ENCODE measurements around the gene ZFP42.
"Not testable (repeated sequence)": the region's sequence is repeated elsewhere in the genome, so short reads cannot be mapped to it uniquely, and the experiment has no call there.

ZFP42 gene

DNA sequence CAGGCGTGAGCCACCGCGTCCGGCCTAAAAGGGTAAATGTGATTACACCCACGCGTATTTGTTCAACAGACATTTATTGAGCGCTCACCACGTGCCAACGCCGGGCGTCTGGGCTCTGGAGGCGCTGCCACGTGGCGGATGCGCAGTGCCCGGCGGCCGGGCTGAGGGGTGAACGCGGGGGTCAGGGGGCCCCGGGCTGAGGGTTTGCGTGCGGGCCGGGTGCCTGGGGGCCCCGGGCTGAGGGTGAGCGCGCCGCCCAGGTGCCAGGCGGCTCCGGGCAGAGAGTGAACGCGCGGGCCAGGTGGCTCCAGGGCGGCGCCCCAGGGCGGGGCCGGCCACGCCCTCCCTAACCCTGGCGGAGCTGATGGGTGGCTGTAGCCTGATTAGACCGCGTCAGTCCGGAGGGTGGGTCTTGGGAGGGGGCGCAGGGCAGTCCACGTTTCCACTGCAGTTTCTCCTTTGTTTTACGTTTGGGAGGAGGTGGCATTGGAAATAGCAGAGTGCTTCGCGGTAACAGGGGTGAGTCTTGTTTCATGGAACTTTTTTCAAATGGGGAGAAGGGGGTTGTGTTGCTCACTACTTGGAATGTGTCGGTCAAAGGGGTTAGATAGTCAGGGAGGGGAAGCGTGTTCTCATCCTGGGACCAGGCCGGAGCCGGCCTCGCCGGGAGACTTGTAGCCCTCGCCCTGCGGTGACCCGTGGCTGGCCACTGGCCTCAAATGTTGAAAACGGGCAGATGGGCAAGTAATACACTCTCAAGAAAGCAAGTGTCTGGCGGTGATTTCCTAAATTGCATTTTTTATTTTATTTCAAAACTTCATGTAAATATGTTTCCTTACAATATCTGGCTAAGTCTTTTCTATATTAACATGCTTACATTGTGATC is at the start of gene ZFP42:
Gene ZFP42 (plus strand): TSS at position 450 of the 886 bp plus-strand sequence. CDS start 7,037 bp downstream, outside the sequence.
- no peak for DNase-seq

DNA sequence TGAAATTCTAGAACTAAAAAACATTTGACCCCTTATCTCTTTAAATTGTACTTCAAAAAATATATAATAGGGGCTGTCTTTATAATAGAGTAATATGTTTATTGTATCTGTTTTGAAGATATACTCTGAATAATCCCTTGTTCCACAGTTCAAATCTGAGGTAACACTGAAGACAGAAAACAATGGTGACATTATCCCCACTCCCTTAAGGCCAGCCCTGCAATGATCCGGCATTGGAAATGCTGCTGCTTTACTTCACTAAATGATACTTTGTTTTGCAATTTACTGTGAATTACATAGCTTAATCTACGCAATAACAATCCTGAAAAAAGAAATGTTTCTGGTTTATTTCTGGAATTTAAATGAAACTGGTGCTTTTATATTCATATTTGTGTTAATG is 34.4 kb upstream of the ZFP42 start:
- no peak for DNase-seq

DNA sequence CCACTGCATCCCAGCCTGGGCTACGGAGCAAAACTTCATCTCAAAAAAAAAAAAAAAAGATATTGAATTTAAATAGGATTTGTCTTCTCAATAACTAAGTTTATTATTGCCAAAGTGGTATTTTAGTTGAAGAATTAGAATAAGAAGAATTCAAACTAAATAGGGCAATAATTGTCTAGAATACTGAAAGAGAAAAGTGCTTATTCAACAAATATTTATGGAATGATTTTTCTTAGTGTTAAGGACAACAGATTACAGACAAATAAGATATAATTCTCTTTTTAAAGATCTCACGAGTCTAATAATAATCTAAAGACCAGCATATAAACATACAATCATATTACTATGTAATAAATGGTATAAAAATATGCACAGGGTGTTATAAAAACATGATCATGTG is 33.6 kb upstream of the ZFP42 start:
- no peak for DNase-seq

DNA sequence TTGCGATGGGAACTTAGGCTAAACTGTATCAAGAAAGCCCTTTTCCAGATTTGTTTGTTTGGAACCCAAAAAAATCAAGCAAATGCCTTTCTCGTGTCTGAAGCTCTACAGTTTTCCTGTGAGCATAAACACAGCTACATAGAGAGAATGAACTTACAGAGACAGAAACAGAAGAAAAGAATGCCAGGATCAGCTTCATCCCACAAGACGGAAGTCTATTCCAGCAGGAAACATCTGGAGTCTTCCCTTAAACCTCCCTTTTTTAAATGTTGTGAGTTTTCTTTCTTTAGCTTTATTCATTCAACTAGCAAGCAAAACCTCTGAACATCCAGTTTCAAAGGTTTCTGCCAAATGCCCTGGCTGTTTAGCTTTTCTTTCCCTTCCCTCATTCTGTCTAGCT is 32.6 kb upstream of the ZFP42 start:
- no peak for DNase-seq

DNA sequence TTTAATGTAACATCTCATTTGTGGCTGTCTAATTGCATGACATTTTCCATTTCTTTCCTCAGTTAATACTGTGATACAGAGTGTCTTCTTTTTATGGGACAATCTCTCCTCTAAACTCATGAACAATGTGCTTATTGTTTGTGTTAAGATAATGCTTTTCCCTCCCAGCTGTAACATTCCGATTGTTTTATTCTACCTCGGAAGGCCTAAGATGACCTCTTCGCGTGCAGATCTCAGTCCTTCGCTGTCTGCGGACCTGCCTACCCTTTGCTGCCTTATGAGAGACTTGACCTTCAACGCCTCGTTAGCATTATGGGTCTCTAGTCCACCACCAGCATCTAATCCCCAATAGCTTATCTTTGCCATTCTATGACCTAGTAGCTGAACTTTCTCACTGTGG is 29.8 kb upstream of the ZFP42 start:
- no peak for DNase-seq

DNA sequence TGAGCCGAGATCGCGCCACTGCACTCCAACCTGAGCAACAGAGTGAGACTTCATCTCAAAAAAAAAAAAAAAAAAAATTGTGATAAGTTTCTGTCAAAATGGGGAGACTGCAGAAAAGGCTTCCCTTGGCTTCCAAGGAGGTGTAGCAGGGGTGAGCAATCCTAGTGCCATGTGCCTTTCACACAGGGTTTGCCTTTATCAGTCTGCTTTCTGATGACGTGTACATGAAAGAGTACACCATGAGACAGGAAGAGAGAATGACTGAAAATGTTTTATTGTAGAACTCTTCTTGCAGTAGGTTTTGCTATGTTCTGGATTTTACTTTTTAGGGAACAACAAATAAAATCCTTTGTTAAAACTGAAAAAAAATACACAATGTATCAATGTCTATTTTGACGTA is 23.4 kb upstream of the ZFP42 start:
- DNase-seq = no peak

DNA sequence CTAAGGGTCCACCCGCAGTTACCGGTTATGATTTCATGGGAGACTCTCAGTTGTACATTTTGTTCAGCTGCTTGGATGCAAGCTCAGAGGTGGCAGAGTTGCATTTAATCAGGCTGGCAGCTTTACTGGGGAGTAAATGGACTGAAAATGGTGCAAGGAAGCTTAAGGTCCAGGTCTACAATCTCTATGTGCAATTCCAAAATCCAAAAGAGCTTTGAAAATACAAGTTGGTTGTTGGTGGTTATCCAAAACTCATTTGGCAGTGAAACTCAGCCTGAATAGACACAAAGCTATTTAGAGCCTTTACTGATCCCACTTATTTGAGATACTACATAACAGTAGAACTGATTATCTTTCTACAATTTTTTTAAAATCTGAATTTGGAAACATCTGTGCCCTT is 11.8 kb upstream of the ZFP42 start:
- no peak for DNase-seq

DNA sequence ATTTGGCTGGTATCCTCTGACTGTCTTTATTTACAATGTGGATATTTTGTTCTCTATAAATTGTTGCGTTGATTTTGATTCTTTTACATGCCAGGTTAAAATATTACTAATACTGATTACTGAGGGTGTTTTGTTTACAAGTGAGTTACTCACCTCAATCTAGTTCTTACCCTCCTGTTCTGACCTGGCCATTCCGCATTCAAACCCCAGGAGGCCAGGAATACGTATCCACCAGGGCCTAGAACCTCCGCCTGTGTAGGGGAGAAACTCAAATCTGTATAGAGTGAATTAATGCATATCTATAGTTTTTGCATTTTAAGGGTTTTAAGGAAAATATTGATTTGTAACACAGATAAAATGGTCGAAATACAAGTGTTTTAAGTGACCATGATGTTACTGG is 2.6 kb upstream of the ZFP42 start:
- DNase-seq = no peak

DNA sequence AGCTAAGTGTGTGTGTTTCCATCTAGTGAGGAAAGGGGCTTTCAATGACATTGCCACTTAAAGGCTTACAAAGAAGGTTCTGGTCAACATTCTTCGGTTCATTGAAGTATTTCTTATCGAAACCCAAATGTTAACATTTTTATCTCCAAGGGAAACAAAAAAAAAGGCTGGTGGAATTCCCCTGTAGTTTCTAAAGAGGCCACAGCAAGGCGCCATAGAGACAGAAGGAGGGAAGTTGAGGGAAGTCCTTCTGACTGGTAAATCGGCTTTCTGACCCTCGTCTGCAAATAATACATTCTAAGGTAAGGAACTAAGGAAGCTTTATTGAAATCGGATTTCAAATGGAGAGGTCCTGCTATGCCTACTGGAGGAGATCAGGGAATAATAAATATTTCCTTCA is 1.7 kb upstream of the ZFP42 start:
- no peak for DNase-seq

DNA sequence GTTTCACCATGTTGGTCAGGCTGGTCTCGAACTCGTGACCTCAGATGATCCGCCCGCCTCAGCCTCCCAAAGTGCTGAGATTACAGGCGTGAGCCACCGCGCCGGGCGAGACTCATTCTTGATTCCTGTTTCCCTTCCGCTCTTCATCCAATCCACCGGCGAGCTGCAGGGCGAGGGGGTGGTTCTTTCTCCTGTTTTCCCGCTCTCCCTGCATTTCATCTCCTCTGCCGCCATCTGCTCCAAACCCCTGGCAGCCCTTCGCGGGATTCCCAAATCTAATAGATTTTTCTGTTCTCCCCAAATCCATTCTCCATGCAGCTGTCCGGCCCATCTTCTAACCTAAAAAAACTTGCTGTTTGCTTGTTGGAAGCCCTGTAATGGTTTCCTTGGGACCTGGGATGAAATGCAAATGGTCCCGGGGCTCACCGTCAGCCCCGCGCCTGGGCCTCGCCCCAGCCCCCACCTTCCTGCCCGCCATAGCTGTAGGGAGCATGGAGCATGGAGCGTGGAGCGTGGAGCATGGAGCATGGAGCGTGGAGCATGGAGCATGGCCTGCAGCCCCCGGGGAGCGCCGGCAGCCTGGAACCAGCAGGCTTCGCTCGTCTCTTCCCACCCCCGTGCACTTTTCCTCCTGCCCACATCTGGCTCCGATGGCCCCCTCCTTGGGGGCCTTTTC is 1.1 kb downstream of the ZFP42 start:
- no peak for DNase-seq

DNA sequence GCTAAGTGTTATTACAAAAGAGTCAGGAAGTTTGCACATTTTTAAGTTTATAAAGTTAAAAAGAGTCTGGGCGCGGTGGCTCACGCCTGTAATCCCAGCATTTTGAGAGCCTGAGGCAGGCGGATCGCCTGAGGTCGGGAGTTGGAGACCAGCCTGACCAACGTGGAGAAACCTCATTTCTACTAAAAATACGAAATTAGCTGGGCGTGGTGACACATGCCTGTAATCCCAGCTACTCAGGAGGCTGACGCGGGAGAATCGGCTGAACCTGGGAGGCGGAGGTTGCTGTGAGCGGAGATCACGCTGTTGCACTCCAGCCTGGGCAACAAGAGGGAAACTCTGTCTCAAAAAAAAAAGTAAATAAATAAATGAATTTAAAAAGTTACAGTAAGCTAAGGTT is 2.4 kb downstream of the ZFP42 start:
- DNase-seq = not testable (repeated sequence)

DNA sequence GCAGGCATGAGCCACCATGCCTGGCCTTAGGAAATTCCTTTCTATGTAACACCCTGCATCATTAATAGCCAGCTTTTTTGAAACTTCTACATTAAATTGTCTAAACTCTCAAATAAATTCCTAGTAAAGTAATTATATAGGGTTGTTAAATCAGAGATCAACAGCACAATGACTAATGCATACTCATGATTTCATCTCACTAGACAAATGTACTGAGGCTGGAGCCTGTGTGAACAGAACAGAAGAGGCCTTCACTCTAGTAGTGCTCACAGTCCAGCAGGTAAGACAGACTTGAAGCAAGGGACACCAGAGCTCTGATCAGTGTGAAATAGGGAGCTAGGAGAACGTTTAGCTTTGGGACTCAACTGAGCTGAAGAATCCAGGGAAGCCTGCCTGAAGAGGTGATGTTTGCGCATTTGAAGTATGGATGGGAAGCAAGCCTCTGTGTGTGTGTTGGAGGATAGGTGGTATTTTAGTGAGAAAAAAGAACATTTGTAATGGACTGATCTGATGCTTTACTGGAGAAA is 3.9 kb downstream of the ZFP42 start:
- DNase-seq = no peak

DNA sequence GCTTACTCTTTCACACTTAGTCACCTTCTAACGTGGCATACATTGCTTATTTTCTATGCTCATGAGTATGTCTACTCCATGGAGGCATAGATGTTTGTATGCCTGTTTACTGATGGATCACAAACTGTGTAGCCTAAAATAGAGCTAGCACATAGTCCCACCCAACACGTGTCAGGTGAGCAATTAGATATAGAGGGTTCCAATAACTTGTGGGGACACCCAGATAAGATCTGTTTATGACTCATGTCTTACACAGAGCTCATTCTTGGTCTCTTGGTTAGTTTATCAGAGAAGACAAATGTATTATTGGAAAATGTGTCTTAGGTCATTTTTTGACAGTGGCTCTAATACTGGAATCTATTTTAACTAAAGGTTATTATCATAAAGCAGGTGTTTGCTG is 6.8 kb downstream of the ZFP42 start:
- no peak for DNase-seq

DNA sequence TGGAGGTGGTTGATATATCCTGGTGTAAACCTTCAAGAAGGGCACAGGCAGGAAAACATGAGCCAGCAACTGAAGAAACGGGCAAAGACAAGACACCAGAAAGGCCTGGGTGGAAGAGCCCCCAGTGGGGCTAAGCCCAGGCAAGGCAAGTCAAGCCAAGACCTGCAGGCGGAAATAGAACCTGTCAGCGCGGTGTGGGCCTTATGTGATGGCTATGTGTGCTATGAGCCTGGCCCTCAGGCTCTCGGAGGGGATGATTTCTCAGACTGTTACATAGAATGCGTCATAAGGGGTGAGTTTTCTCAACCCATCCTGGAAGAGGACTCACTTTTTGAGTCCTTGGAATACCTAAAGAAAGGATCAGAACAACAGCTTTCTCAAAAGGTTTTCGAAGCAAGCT is 7.2 kb downstream of the ZFP42 start:
- DNase-seq = no peak

DNA sequence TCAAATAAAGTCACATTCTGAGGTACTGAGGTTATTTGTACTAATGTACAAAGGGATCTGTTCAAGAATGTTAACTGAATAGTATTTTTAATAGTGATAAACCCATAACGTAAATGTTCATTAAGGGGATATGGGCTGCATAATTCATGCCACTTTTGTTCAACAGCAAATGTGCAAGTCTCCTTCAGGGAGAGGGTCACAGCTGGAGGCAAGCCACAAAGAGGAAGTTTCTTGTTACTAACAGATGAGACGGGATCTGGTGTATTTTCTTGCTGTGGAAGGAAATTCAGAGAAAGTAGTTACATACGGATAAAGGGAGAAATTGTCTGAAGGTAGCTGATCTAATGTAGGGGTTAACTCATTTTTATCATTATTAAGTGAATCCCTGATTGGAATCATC is 10.0 kb downstream of the ZFP42 start:
- no peak for DNase-seq

DNA sequence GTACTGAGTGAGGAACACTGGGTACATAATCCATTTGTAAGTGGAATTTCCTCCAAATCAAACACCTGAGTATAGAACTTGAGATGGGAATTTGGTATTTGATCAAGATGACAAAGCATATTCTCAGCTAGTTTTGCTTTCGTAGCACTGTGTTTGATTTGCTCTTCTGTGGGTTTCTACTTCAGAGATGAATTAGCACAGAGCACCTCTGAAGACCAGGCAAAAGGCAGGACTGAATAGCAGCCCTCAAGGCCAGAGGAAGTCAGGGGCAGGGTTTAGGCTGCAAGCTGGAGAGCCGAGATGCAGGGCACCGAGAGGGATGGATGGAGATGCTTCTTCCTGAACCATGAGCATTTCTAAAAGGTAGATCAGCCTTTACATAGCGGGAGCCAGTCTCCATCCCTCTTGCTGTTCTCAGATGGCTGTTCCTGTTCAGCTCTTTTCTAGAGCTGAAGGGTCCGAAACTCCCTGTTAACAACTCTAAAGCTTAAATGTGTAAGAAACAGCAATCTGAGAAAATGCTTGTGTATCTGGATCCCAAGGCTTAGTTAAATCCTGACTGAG is 10.8 kb downstream of the ZFP42 start:
- DNase-seq = no peak

DNA sequence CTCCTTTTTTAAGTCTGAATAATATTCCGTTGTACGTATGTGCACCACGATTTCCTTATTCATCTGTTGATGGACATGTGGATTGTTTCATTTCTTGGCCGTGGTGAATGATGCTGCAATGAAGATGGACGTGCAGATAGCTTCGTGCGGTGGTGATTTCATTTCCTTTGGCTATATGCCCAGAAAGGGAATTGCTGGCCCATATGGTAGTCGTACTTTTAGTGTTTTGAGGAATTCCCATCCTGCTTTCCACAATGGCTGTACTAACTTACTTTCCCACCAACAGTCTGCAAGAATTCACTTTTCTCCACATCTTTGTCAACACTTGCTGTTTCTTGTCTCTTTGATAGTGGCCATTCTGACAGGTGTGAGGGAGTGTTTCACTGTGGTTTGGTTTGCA is 12.8 kb downstream of the ZFP42 start:
- DNase-seq = no peak

DNA sequence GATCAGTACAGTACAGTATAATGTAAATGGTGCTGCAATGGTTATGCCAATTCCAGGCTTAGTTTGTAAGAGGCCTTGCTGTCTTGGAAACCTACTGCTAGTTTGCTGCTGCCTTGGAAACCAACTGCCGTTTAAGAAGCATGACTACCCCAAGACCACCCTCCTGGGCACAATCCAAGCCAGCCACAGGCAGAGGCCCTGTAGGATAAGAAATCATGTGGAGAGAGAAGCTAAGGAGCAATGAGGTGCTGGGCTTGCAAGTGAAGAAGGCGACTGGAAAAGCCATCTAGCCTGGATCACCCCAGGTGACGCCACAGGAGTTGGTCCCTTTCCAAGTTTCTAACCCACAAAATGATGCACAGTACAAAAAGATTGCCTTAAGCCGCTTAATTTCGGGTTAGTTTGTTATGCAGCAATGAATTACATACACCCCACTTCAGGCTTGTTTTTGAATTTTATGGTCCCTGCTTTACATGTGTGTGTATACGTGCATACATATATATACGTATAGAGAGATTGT is 16.9 kb downstream of the ZFP42 start:
- DNase-seq = no peak

DNA sequence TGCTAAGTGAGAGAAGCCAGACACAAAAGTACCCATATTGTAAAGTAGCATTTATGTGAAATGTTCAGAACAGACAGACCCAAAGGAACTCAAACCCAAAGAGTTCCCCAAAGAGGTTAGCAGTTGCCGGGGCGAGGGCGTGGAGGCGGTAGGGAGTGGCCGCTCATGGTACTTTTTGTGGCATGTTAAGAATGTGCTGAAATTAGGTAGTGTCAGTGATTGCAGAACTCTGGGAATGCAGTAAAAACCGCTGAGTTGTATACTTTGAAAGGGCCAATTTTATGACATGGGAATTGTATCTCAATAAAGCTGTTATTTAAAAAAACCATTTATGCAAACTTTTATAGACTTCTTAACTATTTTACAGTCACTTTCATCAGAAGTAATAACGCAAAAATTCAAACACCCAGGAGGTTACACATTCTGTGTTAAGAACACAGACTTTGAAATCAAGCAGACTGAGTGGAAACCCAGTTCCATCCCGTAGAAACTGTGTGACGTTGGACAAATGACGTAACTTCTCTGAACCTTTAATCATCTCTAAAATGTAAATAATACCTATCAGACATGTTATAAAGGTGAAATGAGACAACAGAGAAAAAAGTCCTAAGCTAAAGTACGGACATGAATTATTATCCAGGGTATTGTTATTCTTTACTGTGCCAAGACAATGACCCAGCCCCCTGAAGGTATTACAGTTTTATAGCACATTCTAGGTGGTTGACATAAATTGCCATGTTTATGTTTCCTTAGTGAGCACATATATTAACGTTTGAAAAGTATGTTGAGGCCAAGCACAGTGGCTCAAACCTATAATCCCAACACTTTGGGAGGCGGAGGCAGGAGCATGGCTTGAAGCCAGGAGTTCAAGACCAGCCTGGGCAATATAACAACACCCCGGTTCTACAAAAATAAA is 19.7 kb downstream of the ZFP42 start:
- DNase-seq = no peak

DNA sequence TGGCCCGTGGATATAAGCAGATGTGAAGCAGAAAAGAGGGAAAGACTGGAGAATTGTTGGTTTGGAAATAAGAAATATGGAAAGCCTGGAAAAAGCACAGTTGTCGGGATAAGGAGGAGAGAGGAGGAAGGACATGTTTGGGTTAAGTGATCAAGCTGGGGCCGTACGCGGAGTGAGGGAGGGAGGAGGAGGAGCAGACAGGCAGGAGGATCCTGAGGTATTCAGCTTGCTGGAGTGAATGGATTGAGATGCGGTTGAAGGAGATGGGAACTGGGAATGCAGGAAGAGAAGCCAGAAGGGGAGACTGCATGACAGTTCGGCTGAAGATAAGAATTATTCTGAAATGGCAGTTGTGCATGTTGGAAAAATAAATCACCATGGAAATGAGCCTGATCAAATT is 21.2 kb downstream of the ZFP42 start:
- DNase-seq = no peak

DNA sequence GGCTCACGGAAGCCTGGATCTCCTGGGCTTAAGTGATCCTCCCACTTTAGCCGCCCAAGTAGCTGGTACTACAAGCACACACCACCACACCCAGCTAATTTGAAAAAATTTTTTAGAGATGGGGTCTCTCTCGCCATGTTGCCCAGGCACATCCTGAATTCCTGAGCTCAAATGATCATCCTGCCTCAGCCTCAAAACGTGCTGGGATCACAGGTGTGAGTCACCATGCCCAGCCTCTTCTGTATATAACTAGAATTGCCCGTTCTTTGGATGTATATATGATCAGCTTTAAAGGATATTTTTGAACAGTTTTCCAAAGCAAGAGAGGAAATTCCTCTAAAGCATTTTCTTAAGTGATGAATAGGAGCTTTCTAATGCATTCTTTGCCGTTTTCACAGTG is 22.7 kb downstream of the ZFP42 start:
- no peak for DNase-seq

DNA sequence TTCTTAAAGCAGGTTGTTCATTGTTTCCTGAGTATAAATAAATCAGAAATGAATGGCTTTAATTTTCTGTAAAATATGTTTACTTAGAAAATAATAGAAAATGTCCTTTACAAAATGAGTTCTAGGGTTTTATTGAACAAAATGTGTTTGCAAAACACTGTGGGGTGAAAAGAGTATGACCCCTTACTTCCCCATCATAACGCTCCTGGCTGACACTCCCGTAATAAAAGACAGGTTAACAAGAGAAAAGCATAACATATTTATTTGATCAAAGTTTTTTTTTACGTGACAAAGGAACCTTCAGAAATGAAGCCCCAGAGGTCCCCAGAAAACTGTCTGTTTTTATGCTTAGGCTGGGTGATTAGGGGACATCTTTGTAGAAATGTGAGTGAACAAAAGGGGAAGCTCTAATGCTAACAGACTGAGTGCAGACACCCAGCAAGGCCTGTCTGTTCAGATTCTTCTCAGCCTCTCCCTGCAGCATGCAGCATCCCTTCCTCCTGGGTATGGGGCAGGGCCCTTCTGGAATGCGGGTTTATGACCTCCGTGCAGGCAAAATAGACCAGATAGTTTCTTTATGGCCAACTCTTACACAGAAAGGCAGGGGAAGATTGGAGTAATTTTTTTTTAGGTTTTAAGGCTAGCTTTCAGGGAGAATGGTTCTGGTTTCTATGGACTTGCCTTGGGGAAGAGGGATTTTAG is 26.1 kb downstream of the ZFP42 start:
- DNase-seq = no peak

Measured in stimulated activated CD4-positive, alpha-beta T cell treated with anti-CD3 and anti-CD28 coated beads, Interleukin-2, amount 100 ng/mL, for 24 hours (primary cell).